Measurements from ENCODE around the gene CGN.

The CGN gene

DNA sequence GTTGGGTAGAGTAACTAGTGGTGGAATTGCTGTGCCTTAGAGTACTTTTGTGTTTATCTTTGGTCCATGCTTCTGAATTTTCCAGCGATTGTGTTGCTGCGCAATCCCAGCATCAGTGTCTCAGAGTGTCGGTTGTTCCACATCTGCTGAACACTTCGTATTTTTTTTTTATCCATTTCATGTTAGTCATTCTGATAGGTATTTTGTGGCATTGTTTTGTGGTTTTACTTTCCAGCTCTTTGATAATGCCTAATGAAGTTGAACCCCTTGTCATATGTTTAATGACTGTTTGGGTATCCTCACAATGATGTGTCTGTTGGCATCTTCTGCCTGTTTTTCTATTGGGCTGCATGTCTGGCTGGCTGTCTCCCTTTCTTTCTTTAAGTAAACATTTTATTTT is 42.5 kb downstream of the CGN start:
- no peak for DNase-seq

DNA sequence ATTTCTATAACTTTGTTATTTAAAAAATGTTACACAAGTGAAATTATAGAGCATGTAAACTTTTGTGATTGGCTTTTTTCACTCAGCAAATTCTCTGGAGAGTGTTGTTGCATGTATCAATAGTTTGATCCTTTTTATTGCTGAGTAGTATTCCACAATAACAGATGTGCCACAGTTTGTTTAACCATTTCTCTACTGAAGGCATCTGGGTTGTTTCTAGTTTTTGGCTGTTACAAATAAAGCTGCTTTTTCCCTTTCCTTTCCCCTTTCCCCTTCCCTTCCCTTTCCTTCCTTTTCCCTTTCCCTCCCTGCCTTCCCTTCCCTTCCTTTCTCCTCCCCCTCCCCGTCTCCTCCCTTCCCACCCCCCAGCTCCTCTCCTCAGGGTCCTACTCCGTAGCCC is 44.9 kb downstream of the CGN start:
- no peak for DNase-seq

DNA sequence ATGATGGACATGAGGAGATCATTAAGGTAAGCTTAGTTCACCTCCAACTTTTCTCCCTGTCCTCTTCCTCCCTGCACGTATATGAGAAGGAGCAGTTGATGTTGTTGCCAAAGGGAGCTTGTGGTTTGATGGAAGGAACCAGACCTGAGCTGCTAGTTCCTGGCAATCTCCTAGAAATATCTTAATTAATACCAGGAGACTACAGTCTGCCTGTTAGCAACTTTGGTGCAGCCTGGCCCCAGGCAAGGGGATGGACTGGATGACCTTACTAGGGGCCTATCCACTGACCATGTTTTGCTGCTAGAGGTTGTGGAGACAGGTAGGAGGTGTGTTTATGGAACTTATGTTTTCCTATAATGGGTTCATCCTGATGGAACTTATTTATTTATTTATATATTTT is 51.5 kb downstream of the CGN start:
- DNase-seq = no peak

DNA sequence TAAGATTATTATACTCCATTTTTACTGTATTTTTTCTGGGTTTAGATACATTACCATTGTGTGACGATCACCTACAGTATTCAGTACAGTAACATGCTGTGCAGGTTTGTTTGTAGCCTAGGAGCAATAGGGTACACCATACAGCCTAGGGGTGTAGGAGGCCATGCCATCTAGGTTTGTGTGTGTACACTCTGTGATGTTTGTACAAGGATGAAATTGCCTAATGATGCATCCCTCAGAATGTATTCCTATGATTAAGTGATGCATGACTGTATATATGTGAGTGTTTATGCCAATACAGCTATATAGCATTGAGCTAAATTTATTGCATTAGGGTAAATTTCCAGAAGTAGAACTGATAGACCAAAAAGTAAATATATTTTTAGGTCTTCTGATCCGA is 52.2 kb downstream of the CGN start:
- DNase-seq = no peak

DNA sequence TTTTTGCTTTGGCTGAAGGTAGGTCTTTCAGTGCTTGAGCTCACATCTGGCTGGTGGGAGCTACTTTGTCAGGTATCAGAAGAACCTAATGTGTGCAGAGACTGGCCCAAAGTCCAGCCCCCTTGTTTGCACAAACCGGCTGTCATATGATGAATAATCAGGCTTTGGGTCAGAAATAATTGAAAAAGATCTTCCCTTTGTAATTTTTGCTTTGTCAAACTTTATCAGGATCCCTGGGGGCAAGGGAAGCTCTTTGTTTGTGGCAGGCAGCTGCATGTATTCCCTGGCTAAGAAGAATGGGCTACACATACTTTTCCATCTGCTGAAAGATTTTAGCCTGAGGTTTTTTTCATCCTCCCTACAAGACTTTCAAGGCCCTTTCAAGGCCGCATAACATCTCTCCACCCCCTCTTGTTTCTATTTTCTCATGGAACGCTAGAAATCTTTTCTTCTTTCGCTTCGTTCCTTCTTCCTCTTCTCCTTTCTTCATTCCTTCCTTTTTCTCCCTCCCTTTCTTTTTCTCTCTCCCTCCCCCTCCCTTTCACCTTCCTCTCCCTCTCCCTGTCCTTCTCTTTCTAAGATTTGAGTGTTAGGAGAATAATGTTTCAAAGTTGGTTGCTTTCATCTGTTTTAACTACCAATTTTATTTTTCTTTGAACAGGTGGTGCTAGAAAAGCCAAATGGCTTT is 54.5 kb downstream of the CGN start:
- DNase-seq = no peak

DNA sequence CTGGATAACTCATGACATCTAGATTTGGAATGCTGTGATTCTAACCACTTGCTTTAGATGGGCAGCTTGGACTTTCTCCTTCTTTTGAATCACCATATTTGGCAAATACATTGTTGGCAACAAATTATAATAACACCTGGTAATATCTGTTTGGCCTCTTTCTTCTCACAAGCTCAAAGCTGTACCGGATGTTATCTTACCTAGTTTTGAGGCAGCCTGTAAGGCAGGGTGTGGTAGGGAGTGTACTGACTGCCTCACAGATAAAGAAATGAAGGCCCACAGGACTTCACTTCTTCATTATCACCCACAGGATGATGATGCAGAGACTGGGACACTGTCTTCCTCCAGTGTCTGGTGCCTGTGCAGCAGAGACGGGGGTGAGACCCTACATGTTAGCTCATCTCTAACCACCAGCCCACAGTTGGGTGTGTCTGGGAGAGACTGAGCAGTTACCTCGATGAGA is 57.5 kb downstream of the CGN start:
- no peak for DNase-seq

DNA sequence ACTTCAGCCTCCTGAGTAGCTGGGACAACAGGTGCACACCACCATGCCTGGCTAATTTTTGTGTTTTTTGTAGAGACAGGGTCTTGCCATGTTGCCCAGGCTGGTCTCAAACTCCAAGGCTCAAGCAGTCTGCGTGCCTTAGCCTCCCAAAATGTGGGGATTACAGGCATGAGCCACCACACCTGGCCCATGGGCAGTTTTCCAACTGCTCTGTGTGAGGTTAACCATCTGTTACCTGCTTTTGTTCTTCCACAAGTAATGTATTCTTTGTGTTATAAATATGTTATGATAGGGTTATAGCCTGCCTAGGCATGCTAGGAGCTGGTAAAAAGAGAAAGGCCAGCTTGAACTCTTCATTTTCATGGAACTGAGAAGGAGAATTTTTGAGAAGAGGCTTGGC is 59.6 kb downstream of the CGN start:
- DNase-seq = no peak

DNA sequence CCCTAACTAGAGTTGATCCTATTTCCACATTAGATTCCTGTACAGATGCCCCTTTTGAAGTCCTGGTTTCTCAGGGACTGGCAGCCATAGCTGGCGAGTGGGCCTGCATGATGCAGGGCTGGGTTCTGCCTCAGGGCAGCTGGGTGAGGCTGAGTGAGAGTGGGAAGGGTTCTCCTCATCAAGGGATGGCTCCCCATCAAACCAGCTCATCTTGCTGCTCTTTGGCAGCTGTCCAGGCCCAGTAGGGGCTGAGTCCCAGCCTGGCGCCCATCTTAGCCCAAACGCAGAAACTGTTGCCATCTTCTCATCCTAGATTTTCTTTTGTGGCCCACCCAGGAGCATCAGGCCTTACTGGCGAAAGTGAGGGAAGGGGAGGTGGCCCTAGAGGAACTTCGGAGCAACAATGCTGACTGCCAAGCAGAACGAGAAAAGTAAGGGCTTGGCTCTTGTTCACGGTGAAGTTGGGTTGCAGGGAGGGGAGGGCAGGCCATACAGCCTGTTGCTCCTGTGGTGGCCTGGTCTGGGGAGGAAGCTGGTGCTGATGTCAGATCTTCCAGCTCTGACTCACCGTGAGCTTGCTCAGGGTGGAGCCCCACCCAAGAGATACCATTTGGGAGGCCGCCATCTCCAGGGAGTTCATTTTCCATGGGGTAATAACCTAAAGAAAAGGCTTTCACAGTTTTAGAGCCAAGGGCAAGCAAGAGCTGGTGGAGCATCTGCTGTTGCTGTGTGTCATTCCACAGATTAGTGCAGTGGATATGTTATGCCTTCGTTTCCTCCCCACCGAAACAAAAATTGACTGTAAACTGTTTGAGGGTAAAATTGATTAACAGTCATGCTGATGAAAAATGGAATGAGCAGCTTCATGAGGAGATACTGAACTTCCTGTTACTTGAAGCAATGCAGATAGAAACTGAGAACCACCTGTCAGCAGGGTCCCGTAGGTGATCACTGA is 63.7 kb downstream of the CGN start:
- no peak for DNase-seq

DNA sequence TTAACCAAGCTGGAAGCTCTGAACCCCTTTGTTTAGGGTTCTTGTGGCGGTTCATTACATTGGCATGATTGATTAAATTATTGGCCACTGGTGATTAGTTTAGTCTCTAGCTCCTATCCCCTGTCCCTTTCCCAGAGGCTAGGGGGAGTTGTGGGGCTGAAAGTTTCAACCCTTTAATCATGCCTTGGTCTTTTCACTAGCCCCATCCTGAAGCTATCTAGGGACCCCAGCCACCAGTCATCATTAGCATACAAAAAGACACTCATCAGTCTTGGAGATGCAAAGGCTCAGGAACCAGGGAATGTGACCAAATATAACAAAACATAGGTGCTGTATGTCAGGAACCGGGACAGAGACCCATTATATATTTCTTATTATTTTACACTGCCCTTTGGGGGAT is 66.0 kb downstream of the CGN start:
- DNase-seq = no peak

DNA sequence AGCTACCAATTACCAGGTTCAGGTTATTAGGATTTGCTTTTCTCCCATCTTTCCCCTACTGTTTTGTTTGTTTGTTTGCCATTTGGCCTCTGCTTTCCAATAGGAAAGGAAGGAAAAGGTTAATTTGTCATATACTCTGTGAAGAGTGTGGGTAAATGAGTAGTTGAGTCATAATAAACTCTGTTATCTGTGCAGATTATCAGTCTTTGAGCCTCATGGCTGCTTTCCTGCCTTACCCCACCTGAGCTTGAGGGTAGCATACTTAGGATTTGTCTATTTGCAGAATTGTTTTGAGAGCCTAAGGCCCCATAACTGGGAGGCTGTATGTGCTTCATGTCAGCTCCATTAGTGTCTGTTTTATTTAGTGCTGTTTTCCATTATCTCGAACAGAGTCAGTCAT is 67.8 kb downstream of the CGN start:
- no peak for DNase-seq

DNA sequence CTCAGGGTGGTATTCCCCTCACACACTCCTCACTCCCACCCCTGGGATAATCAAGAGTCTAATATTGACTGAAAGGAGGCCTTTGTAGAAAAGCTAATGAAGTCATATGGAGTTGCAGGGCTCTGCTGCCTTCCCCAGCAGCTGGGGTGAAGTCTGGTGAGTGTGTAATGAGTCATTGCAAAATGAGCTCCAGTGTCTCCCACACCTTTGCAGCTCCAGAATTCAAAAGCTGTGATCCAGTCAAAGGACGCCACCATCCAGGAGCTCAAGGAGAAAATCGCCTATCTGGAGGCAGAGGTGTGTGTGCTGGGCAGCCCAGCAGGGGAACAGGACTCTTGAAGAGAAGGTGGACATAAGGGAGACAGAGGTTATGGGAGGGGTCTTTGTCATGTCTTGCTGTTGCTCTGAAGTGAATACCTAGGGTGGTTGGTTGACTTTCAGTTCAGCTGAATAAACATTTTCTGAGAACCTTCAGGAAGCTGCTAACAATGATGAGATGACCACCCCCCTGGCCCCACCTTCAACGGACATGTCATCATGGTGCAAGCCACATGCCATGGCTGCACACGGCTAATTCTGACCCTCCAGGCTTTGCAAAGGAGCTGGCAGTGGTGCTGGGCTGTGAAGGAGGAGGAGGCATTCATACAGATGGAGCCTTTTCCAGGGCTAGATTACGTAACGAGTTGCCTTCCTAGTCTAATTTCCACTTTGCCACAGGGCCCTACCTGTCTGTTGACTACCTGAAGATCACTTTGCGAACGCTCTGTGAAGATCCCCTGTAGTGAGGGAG is 68.4 kb downstream of the CGN start:
- no peak for DNase-seq

DNA sequence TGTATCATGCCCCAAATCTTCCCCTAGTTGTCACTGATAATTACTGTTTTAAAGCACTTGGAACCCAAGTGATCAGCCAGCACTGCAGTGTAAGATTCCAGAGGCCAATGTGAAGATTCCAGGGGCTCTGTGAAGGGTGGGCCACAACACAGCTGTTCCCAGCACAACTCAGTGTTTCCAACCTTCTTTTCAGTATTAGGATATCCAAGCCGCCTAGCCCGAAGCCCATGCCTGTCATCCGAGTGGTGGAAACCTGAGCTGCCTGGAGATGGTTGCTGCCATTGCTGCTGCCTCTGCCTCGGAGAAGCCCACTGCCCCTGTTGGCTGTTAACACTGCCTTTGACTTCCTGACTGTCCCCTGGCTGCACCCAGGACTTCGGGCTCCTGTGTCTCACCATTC is 70.3 kb downstream of the CGN start:
- peak; percentile 56 for DNase-seq

DNA sequence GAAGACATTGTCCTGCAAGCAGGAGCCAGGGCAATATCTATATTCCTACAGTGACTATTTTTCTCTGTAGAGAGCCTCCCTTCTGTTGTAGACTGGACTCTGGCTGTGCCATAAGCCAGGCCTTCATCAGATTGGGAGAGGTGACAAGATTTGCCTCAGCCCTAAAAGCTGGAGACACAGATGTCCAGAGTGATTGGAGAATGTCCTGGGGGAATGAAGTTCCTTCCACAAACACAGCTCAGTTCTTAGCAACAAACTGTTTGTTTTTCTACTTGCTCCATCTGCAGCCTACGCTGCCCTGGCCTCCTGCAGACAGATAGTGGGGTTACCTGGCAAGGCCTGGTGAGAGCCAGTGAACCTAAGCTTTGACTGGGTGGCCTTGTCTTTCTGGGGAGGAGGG is 70.7 kb downstream of the CGN start:
- peak; percentile 30 for DNase-seq

DNA sequence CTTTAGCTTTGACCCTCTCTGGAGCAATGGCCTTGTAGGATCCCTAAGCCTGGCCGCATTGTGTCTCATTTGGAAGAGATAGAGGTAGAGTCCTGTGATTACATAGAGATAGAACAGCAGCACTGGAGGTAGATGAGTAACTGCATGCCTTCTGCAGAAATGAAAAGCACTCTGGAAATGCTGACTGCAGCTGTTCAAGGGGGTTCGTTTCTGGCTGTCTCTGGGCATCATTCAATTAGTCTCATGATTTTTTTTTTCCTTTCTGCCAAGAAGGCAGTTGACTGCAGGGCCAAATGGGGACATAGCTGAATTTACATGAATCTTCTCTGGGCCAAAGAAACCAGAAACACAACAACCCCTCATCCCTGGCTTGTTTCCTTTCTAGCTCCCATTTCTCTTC is 72.6 kb downstream of the CGN start:
- DNase-seq = no peak

DNA sequence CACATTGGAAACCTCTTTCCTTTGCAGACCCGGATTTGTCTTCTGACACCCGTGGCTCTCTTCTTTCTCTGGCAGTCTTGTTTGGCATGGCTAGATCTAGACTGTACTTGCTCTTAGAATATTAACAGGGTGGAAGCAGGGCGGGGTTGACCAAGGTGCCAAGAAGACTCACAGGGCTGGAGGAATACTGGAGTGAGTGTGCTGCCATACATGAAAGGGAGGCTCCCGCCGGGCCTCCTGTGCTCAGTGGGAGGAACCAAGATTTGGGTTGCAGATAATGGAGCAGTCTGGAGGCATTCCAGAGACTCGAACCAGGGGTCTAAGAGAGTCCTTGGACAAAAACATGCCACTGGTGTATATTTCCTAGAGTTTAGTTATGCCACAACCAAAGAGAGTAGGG is 73.1 kb downstream of the CGN start:
- no peak for DNase-seq

DNA sequence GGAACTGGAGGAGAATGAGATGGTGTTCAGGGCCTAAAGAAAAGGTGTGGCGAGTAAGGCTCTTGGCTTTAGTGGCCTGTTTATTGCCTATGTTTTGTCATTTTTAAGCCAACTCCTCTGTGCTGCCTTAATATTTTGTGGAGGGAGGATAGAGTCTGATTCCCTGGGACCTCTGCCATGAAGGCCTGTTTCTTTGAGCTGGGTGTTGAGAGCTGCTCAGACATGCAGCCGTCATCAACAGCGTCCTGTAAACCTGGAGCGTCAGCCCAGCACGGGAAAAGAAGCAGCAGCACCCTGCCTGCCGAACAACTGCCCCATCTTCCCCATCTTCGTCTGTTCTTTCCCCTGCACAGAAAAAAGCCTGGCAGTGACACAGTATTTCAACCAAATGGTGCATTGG is 73.6 kb downstream of the CGN start:
- DNase-seq = no peak

DNA sequence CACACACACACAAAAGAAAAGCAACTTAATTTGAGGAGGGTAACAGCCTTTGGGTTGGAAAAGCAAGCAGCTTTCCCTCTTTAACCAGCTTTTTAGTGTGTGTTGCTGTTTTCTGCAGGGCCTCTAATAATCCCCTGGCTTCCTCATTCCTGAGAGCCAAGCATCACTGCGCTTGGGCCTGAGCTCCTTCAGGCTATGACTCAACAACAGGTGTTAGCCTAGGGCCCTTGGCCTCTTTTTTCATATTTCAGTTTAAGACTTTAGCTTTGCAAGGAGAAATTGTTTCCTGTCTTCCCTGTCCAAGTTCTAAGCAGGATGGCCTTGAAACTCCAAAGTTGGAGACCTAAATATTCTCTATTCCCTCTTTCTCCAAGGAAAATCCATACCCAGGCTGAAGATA is 74.4 kb downstream of the CGN start:
- DNase-seq = no peak

Data from femur (tissue), 1 donor.